Left lobe of liver (tissue), 2 donors: ENCODE results near the gene ICOSLG. TPM values are rescaled to one million over a fixed set of nuclear protein-coding genes. Genes with fewer than 3 reads are reported as not detected.
"Not testable (repeated sequence)": the region's sequence is repeated elsewhere in the genome, so short reads cannot be mapped to it uniquely, and the experiment has no call there.

Source experiments
- ATAC-seq: fragments of 200-7000 bp; cut with Tn5 transposase; one replicate; pipeline ENCODE4 v1.9.1; 2020; ENCODE audit warnings: mild to moderate bottlenecking, moderate library complexity
- DNase-seq: peaks from one replicate; pipeline ENCODE4 v3.0.0-alpha.2; 2020; ENCODE audit warnings: low spot score
- total RNA-seq: library from RNA; stranded (reverse); gene quantifications from one replicate; pipeline ENCODE4 v1.2.1, GENCODE V29; 2021
- donor health status: DM: no; HTN: no; CAD: no; lungs with moderate emphysema.
- donor health status: DM: no; HTN: yes; CAD: no.

The ICOSLG gene
- total RNA-seq, 1 donor from 2014 or later: 3.8 TPM

DNA sequence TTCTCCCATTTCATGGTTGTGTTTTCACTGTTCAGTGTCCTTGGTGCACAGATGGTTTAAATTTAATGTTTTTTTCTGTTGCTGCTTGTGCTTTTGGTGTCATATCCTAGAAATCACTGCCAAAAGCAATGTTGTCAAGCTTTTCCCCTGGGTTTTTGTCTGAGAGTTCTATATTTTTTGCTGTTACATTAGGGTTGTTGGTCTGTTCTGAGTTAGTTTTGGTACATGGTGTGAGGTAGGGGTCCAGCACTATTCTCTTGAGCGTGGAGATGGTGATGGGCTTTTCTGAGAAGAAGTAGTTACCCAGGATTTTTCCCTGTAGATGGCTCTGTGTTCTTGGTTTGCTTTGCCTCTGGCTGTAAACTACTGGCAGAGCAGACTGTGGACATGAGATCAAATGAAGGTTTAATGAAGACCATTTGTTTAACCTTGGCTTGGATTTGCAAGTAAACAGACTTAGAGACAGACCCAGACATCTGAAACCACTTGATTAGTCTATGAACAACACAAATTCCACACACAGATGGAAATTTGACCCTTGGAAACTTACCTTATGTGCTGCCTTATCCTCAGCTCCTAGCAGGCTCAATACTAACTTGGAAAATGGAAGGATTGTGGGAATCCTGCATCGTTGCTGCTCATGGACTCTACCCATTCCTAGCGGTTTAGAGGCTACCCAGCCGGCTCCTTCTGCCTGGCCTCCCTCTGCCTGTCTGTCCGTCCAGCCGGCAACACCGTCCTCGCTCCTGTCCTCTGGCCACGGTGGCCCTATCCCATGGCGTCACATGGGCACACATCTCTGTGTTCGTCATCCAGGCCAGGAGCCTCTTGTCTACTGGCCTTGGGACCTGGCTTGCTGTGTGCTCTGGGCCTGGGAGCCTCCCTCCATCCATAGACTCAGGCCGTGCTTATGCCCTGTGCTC, 50.1 kb downstream of the ICOSLG start:
- peak; percentile 28 for DNase-seq
- ATAC-seq: not testable (repeated sequence)

DNA sequence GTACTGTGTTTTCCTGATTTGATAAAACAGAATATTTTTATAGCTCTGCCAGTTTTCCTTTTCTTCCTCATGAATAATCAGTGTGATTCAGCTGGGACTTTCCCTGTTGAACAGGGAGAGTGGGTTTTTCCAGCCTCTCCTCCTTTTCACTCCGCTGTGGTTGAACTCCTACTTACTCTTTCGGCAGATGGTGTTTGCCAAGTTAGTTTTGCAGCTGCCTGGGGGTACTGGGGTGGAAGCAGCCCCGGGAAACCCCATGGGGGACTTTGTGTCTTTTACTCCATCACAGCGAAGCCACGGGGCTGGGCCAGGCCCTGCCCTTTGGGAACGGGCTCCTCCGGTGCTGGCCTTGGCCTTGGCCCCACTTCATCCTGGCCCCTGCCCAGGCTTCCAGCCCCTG, 55.9 kb downstream of the ICOSLG start:
- not testable (repeated sequence) for ATAC-seq, DNase-seq

DNA sequence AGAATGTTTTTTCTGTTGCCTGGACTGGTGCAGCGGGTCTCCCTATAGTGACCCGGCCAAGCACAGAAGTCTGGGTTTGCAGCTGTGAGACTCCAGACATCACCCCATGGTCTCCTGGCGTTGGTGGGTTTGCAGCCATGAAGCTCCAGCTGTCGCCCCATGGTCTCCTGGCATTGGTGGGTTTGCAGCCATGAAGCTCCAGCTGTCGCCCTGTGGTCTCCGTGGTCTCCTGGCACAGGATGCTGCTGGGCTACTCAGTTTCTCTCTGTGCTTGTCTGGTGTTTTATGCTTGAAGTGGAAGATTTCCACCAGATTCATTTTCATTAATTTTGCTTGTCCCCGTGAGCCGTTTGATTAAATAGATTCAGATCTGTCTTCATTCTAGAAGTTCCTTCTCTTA, 58.5 kb downstream of the ICOSLG start:
- ATAC-seq, DNase-seq: not testable (repeated sequence)

DNA sequence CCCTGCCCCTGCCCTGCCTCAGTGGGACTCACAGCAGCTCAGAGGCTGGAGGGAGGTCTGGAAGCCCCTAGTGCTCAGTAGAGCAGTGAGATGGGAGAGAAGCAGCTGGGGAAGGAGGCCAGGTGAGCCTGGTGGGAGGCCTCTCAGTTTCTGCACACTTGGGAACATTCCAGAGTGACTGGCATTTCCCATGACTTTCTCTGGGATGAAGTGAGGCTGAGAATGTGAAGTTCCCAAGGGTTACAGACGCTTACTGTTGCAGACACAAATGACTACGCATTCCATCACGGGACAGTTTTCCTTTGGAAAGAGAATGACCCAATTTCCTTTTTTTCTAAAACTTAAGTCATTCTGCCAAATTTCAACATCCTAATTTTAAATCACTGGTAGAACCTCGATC, 59.2 kb downstream of the ICOSLG start:
- DNase-seq, ATAC-seq: not testable (repeated sequence)

DNA sequence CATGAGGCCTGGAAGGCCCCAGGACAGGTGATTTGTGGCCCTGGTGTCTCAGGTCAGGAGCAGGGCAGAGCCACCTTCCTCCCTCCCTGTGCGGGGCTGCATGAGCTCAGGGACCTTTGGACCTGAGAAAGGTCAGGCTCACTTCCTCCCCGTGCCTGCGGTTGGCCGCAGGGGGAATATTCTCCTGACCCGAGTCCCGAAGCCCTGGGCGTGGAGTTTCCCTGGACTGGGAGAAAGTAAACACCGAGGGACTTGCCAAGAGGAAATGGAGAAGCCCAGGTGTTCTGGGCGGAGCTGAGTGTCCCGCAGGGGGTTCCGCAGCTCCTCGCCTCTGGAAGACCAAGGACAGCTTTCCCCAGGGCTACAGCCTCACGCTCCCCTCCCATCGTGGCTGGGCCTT, 64.6 kb downstream of the ICOSLG start:
- DNase-seq: peak; percentile 35
- not testable (repeated sequence) for ATAC-seq

DNA sequence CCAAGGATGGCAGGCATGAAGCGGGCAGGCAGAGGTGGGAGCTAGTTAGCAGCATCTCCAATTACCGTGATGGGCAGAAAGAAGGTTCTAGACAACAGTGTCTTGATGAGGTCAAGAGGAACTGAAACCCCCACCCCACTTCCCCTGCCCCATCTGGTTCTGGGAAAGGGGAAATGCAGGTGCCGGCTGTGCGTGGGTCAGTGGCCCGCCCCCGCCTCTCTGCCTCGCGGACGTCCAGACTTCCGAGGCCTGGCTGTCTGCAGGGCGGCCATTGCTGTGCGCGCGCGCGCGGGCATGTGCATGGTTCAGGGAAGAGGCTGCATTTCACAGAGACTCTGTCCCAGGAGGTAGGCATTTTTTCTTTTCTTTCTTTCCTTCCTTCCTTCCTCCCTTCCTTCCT, 65.6 kb downstream of the ICOSLG start:
- peak; percentile 43 for DNase-seq
- not testable (repeated sequence) for ATAC-seq

Other genes with a start within 250 kb of the ICOSLG start
- gene TRAPPC10, start 228.6 kb downstream of the ICOSLG start, total RNA-seq: 21.2 TPM
- gene PWP2, start 133.5 kb downstream of the ICOSLG start, total RNA-seq: 4.8 TPM
- 41.2 TPM for gene GATD3, start 107.3 kb downstream of the ICOSLG start, total RNA-seq
- 1.1 TPM for gene DNMT3L, start 21.0 kb upstream of the ICOSLG start, total RNA-seq
- gene AIRE, start 44.9 kb upstream of the ICOSLG start, total RNA-seq: not detected
- gene PFKL, start 59.1 kb upstream of the ICOSLG start, total RNA-seq: 97.6 TPM
- 13.9 TPM for gene CFAP410, start 98.4 kb upstream of the ICOSLG start, total RNA-seq
- 1.4 TPM for gene TRPM2, start 112.7 kb upstream of the ICOSLG start, total RNA-seq
- gene LRRC3, start 214.6 kb upstream of the ICOSLG start, total RNA-seq: 22.0 TPM